Bronchial epithelial cell (primary cell): ENCODE data around the gene OR5B21. TPM values are rescaled to one million over a fixed set of nuclear protein-coding genes. Genes with fewer than 3 reads are reported as not detected.
A peak's percentile ranks its signal among the peaks of the same experiment; 100 is the strongest.

ENCODE experiments used
- DNase-seq: peaks from one replicate; pipeline ENCODE4 v3.0.0-alpha.2; 2010; ENCODE audit warnings: low read depth
- FAIRE-seq: peaks from 2 replicates; lab custom pipeline; 2011; peaks lifted over from hg19 to GRCh38; lab: Jason Lieb, UNC
- H3K27me3 ChIP-seq: 2 replicates; pipeline ENCODE4 v1.5.1; 2011; ENCODE audit warnings: low read length; ENCODE audit not compliant: control insufficient read depth, insufficient read depth
- H3K36me3 ChIP-seq: 2 replicates; pipeline ENCODE4 v1.5.1; 2011; ENCODE audit warnings: low read length; ENCODE audit not compliant: control insufficient read depth, insufficient read depth
- H3K4me3 ChIP-seq: 2 replicates; pipeline ENCODE4 v1.5.1; 2011; ENCODE audit warnings: mild to moderate bottlenecking, low read depth, low read length, control low read depth
- CTCF ChIP-seq: IDR thresholded peaks from 2 replicates; pipeline ENCODE4 v1.5.1; 2011; ENCODE audit warnings: mild to moderate bottlenecking, moderate library complexity, low read length, control low read depth, inconsistent platforms; ENCODE audit not compliant: insufficient read depth, severe bottlenecking
- total RNA-seq: library from RNA; depleted of rRNA; stranded (reverse); fragments of >200 nt; gene quantifications from 2 replicates; pipeline ENCODE4 v1.2.1, GENCODE V29; 2014

OR5B21 gene
- total RNA-seq, 1 donor from 2014 or later: not detected

- Histone ChIP-seq H3K4me3 (no peak overlapping the region), H3K27me3 (no peaks in the 10 kb centered on the region), H3K36me3 (no peaks in the 10 kb centered on the region)
- no peak for TF ChIP-seq CTCF
- DNase-seq: peak; percentile 70
- FAIRE-seq: no peak
Observed at GRCh38 chr11:58465690-58466089, 42.2 kb downstream of the OR5B21 start.

Other genes with a start within 250 kb of the OR5B21 start
- gene OR10W1, start 239.8 kb downstream of the OR5B21 start, total RNA-seq: not detected in 2 replicates
- gene OR5B17, start 149.0 kb downstream of the OR5B21 start, total RNA-seq: not detected in 2 replicates
- gene OR5B3, start 101.2 kb downstream of the OR5B21 start, total RNA-seq: not detected in 2 replicates
- gene OR5B2, start 80.0 kb downstream of the OR5B21 start, total RNA-seq: not detected in 2 replicates
- gene OR5B12, start 65.9 kb downstream of the OR5B21 start, total RNA-seq: not detected in 2 replicates
- gene LPXN, start 67.8 kb upstream of the OR5B21 start, total RNA-seq: 1.6 and 1.7 TPM in 2 replicates
- gene ZFP91, start 71.0 kb upstream of the OR5B21 start, total RNA-seq: 48.6 and 49.5 TPM in 2 replicates
- 2.0 and 2.4 TPM in 2 replicates for gene CNTF, start 114.6 kb upstream of the OR5B21 start, total RNA-seq
- not detected in 2 replicates for gene GLYAT, start 223.8 kb upstream of the OR5B21 start, total RNA-seq